ENCODE measurements around the gene MRPL53. TPM values are rescaled to one million over a fixed set of nuclear protein-coding genes. Genes with fewer than 3 reads are reported as not detected.

MRPL53 gene
- total RNA-seq, 6 experiments from 2014 or later, result 74.5 to 120 (median 97.7) TPM

DNA sequence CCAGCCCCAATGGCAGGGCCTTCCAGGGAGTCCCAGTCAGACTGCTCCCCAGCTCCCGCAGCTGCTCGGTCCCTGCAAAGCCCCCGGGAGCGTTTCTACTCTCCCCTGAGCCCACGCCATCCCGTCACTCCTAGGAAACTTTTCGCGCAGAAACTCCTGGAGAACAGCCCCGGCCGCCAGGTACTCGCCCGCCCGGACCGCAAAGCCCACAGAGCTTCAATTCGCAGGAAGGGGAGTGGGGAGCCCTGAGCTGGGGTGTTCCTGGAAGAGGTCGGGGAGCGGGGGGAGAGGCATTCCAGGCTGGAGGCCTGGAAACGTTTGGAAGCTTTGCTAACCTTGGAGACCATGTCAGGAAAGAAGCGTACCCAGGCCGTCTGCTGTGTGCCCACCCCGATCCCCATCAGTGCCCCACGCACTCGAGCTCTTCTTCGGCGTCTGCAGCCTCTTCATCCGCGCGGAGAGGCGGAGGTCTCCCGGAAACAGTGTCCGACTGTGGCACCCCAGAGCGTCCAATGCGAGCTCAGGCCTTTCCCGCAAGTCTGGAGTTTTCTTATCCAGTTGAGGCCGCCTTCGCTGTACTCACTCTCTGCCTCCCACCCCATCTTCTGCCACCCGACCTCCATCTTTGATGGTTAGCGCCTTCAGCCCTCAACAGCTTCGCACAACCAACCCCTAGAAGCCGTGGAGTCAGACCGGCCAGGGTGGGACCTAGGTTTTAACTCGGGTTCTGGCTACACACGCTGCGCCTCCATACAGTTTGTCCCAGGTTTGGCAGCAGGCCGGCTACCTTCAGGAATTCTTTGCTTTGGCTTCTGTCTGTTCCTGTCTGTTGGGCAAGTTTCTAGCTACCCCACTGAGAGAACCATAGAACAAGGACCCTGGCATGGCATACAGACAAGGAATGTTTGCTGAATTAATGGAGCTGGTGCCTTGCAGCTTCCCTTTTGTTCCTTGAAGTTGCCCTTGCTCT, 31.3 kb upstream of the MRPL53 start:
- peak overlapping the region; percentile 98 for H3K4me3 Mint-ChIP-seq
- peak overlapping the region; percentile 85 for H3K27ac Mint-ChIP-seq
- peaks cover 20% of the 10 kb centered on the region for H3K27me3 Mint-ChIP-seq (ENCODE audit: insufficient read depth)
- DNase-seq, result no peak
- H3K9me3 Mint-ChIP-seq, result no peaks in the 10 kb centered on the region
- TF ChIP-seq, protein P1, sequence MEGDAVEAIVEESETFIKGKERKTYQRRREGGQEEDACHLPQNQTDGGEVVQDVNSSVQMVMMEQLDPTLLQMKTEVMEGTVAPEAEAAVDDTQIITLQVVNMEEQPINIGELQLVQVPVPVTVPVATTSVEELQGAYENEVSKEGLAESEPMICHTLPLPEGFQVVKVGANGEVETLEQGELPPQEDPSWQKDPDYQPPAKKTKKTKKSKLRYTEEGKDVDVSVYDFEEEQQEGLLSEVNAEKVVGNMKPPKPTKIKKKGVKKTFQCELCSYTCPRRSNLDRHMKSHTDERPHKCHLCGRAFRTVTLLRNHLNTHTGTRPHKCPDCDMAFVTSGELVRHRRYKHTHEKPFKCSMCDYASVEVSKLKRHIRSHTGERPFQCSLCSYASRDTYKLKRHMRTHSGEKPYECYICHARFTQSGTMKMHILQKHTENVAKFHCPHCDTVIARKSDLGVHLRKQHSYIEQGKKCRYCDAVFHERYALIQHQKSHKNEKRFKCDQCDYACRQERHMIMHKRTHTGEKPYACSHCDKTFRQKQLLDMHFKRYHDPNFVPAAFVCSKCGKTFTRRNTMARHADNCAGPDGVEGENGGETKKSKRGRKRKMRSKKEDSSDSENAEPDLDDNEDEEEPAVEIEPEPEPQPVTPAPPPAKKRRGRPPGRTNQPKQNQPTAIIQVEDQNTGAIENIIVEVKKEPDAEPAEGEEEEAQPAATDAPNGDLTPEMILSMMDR (IDR thresholded peaks at IDR 0.05), result no peak
- H3K4me1 Mint-ChIP-seq (ENCODE audit: low read depth), result peaks cover 56% of the 10 kb centered on the region
- peaks cover 22% of the 10 kb centered on the region for H3K36me3 Mint-ChIP-seq (ENCODE audit: low read depth)

GRCh38 chr2:74502720-74503505, 30.4 kb upstream of the MRPL53 start:
- Mint-ChIP-seq H3K9me3 (no peaks in the 10 kb centered on the region), H3K27me3 (ENCODE audit: insufficient read depth) (peaks cover 20% of the 10 kb centered on the region), H3K4me3 (peak overlapping the region; percentile 84), H3K27ac (peak overlapping the region; percentile 85), H3K36me3 (ENCODE audit: low read depth) (peaks cover 22% of the 10 kb centered on the region), H3K4me1 (ENCODE audit: low read depth) (peaks cover 55% of the 10 kb centered on the region)
- peak; percentile 72 for DNase-seq
- TF ChIP-seq, protein P1 (IDR thresholded peaks at IDR 0.05), result peak; percentile 44

GRCh38 chr2:74502147-74502719, 29.8 kb upstream of the MRPL53 start:
- H3K36me3 Mint-ChIP-seq (ENCODE audit: low read depth), result peaks cover 22% of the 10 kb centered on the region
- H3K4me1 Mint-ChIP-seq (ENCODE audit: low read depth), result peaks cover 54% of the 10 kb centered on the region
- H3K9me3 Mint-ChIP-seq, result no peaks in the 10 kb centered on the region
- TF ChIP-seq, protein P1 (IDR thresholded peaks at IDR 0.05), result no peak
- DNase-seq, result no peak
- peaks cover 17% of the 10 kb centered on the region for H3K27me3 Mint-ChIP-seq (ENCODE audit: insufficient read depth)
- H3K27ac Mint-ChIP-seq, result peak overlapping the region; percentile 85; the same call in 1 of the 2 replicates
- H3K4me3 Mint-ChIP-seq, result peak overlapping the region; percentile 84

GRCh38 chr2:74501335-74502071, 29.0 kb upstream of the MRPL53 start:
- Mint-ChIP-seq H3K27me3 (ENCODE audit: insufficient read depth) (peaks cover 17% of the 10 kb centered on the region), H3K36me3 (ENCODE audit: low read depth) (peaks cover 18% of the 10 kb centered on the region), H3K27ac (no peak overlapping the region), H3K9me3 (no peaks in the 10 kb centered on the region), H3K4me1 (ENCODE audit: low read depth) (peaks cover 50% of the 10 kb centered on the region), H3K4me3 (peak overlapping the region; percentile 84; the same call in 1 of the 2 replicates)
- TF ChIP-seq, protein P1 (IDR thresholded peaks at IDR 0.05), result no peak
- DNase-seq, result no peak

DNA sequence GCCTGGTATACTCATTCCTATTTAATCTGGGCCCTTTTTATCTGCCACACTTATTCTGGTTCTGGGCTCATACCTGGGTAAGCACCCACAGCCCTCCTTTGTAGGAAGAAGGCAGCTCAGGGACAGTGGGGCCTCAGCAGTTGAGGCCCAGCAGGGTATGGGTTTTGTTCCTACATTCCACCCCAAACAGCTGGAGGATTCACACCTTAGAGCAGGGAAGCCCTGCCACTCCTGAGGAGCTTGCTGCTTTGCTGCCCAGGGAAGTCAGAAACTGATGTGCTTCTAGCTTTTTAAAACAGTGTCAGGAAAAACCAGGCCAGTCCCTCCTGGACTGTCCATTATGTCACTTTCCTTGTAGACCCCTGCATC, 28.1 kb upstream of the MRPL53 start:
- peaks cover 42% of the 10 kb centered on the region for H3K4me1 Mint-ChIP-seq (ENCODE audit: low read depth)
- TF ChIP-seq, protein P1 (IDR thresholded peaks at IDR 0.05), result no peak
- peaks cover 17% of the 10 kb centered on the region for H3K27me3 Mint-ChIP-seq (ENCODE audit: insufficient read depth)
- no peak overlapping the region for H3K27ac Mint-ChIP-seq
- H3K36me3 Mint-ChIP-seq (ENCODE audit: low read depth), result peaks cover 15% of the 10 kb centered on the region
- no peaks in the 10 kb centered on the region for H3K9me3 Mint-ChIP-seq
- no peak for DNase-seq
- H3K4me3 Mint-ChIP-seq, result no peak overlapping the region

Data from HFFc6 (cell line).